Measurements from ENCODE around the gene PMPCA.
"Not testable (repeated sequence)": the region's sequence is repeated elsewhere in the genome, so short reads cannot be mapped to it uniquely, and the experiment has no call there.

The PMPCA gene

DNA sequence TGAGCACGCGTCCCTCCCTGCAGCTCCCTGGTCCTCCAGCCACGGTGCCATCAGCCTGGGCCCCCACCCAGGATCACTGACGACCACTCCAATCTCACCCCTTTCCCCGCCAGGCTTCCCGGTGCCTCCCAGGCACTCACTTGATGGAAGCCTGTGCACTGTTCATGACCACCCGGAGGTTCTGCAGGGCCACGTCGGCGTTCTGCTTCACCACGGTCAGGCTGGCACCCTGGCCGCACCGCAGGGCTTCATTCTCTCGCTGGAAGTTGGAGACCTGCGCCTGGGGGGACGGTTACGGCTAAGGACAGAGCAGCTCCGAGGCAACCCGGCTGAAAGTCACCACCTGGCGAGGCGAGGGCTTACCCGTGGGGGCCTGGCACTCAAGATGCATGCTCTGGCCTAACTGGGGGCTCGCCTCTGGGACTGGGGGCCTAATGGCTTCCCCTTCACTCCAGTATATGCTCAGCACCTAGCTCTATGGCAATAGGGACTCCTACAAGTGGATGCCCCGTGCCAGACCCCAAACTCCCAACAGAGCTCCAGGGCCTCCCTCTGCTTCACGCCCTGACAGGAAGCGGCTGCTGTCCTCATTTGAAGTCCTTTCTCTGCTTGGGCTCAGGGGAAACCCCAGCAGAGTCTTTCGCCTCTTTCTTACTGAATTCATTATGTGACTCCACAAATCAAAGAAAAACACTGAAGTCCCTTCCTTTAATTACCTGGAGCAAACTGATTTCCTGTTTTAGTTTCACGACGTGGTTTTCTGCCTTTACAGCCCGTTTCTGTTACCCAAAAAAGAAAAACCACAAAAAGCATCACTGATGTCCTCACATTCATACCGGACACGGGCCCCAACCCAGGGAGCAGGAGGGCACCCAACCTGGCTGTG lies 6.3 kb upstream of the PMPCA start:
- no peak overlapping the region for H3K4me3 ChIP-seq (ENCODE audit: control insufficient read depth, low read depth, low read length)
- TF ChIP-seq, protein P1, sequence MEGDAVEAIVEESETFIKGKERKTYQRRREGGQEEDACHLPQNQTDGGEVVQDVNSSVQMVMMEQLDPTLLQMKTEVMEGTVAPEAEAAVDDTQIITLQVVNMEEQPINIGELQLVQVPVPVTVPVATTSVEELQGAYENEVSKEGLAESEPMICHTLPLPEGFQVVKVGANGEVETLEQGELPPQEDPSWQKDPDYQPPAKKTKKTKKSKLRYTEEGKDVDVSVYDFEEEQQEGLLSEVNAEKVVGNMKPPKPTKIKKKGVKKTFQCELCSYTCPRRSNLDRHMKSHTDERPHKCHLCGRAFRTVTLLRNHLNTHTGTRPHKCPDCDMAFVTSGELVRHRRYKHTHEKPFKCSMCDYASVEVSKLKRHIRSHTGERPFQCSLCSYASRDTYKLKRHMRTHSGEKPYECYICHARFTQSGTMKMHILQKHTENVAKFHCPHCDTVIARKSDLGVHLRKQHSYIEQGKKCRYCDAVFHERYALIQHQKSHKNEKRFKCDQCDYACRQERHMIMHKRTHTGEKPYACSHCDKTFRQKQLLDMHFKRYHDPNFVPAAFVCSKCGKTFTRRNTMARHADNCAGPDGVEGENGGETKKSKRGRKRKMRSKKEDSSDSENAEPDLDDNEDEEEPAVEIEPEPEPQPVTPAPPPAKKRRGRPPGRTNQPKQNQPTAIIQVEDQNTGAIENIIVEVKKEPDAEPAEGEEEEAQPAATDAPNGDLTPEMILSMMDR (conservative IDR thresholded peaks at IDR 0.05; ENCODE audit: control insufficient read depth, insufficient read depth, low read depth, low read length), result no peak
- no peak for DNase-seq (ENCODE audit: low read depth)

DNA sequence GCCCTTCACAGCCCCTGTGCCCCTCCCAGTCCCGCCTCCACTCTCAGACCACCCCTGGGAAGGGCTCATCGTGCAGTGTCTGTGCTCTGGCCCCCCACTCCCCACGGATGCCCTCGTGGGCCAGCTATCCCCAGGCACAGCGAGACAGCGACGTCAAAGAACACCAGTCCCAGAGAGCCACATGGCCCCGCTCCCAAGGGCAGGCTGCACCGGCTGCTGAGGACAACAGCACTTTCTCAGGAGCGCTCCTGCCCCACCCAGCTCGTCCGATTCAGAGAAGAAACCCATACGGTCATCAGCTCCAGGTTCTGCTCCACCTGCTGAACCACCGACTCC lies 5.7 kb upstream of the PMPCA start:
- TF ChIP-seq, protein P1 (conservative IDR thresholded peaks at IDR 0.05; ENCODE audit: control insufficient read depth, insufficient read depth, low read depth, low read length), result no peak
- H3K4me3 ChIP-seq (ENCODE audit: control insufficient read depth, low read depth, low read length), result no peak overlapping the region

DNA sequence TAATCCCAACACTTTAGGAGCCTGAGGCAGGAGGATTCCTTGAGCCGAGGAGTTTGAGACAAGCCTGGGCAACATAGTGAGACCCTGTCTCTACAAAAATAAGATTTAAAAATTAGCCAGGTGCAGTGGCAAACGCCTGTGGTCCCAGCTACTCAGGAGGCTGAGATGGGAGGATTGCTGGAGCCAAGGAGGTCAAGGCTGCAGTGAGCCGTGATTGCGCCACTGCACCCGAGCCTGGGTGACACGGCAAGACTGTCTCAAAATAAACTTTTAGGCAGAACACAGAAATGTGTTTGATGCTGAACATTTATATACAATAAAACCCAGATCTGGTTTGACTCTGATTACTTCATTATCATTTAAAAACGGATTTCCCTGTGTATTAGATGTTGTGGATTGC lies 5.0 kb upstream of the PMPCA start:
- no peak for DNase-seq (ENCODE audit: low read depth)
- TF ChIP-seq, protein P1 (conservative IDR thresholded peaks at IDR 0.05; ENCODE audit: control insufficient read depth, insufficient read depth, low read depth, low read length), result no peak
- no peak overlapping the region for H3K4me3 ChIP-seq (ENCODE audit: control insufficient read depth, low read depth, low read length)

More for the DNA sequence above, 5.7 kb upstream of the PMPCA start:
- DNase-seq (ENCODE audit: low read depth), result no peak

DNA sequence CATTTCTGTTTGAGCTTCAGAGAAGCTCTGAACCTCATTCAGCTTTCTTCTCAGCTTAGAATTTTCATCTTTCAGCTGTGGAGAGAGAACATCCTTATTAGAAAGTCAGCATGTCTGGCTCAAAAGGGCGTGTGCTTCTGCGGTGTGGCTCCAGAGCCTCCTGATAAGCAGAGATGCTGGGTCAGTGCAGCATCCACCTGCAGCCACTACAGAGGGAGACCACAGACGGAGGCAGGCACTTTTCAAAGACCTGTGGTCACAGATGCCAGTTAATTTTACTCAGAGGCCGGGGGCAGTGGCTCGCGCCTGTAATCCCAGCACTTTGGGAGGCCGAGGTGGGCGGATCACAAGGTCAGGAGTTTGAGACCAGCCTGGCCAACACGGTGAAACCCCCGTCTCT lies 4.6 kb upstream of the PMPCA start:
- not testable (repeated sequence) for DNase-seq (ENCODE audit: low read depth); H3K4me3 ChIP-seq (ENCODE audit: control insufficient read depth, low read depth, low read length)

DNA sequence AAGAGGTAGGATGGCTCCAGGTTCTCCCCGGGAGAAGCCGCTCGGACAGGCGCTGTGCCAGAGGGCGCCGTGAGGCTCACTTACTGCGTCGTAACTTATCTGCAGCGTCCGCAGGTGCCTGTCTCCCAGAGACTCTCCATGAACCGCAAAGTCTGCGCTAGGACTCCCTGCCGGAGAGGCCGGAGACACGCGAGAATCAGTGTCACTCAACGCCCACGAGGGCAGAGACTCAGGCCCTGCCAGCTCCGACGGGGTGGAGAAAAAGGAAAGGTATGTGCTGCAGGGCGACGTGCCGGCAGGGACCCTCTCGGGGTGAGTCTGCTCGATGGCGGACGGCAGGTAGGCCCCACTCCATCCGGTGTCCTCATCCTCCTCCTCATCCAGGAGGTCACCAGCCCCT lies 3.4 kb upstream of the PMPCA start:
- not testable (repeated sequence) for DNase-seq (ENCODE audit: low read depth); H3K4me3 ChIP-seq (ENCODE audit: control insufficient read depth, low read depth, low read length)

DNA sequence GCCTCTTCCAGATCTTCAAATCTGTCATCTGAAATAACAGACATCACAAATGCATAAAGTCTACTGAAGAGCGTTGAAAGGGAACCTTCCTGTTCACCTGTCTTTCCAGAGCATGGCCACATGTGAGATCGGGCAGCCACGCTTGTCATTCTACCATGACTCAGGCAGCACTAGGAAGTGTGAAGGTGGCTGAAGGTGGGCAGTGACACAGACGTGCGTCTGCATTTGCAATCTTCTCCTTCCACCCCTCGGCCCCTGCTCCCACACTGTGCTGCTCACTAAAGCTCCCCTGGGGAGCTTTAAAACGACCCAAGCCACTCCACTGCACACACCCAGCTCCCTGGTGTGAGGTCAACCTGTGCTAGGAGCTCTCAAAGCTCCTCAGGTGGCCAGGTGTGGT lies 2.5 kb upstream of the PMPCA start:
- no peak for DNase-seq (ENCODE audit: low read depth)

DNA sequence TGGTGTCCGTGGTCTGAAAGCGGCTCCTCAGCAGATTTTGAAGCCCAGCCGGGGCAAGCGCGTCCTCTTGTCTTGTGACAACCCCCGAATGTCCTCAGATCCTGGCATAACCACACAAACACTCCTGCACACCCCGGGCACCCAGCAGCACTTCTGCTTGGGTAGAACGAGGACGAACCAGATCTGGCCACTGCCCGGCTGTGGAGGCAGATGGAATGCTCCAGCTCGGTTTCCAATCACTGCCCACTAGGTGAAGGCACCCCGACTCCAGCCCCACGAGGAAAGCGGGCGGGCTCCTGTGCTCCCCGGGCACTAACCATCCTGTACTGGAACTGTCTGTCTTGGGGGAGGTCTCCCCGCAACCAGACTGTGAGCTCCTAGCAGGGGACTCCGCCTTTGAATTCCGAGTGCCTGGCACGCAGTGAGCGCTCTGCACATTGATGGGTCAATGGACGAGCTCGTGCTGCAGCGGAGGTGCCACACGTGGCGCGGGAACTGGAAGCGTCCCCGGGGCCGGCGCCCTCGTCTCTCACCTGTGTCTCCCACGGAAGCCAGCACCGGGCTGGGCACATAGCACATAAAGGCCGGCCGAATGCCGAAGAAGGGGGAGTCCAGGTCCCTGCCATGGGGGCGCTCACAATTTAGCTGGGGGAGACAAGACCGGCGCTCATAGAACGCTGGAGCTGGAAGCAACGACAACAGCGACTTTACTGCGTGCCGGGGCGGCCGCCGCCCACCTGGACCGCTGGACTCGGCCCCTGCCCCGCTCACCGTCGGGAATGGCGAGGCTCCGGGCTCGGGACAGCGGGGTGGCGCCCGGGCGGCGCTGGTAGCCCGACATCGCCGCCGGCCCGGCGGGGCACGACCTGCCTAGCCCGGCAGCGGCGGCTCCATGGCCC lies 652 bp upstream of the PMPCA start:
- DNase-seq (ENCODE audit: low read depth), result peak; percentile 31
- TF ChIP-seq, protein P1 (conservative IDR thresholded peaks at IDR 0.05; ENCODE audit: control insufficient read depth, insufficient read depth, low read depth, low read length), result no peak
- peak overlapping the region; percentile 75 for H3K4me3 ChIP-seq (ENCODE audit: control insufficient read depth, low read depth, low read length)

More for the DNA sequence above, 2.5 kb upstream of the PMPCA start:
- TF ChIP-seq, protein P1 (conservative IDR thresholded peaks at IDR 0.05; ENCODE audit: control insufficient read depth, insufficient read depth, low read depth, low read length), result no peak
- H3K4me3 ChIP-seq (ENCODE audit: control insufficient read depth, low read depth, low read length), result no peak overlapping the region

All from fibroblast of mammary gland (primary cell).